K562 (cell line): Measurements from ENCODE around the gene PDIA3. TPM values are rescaled to one million over a fixed set of nuclear protein-coding genes. Genes with fewer than 3 reads are reported as not detected.
A peak's percentile ranks its signal among the peaks of the same experiment; 100 is the strongest.

Source experiments
- BCL6 ChIP-seq: fragments of 250-450 bp; sonication (Bioruptor Pico); IDR thresholded peaks from 2 replicates; pipeline ENCODE4 v1.4.0; 2020
- HMG20A ChIP-seq: fragments of 450-650 bp; formaldehyde crosslinking; conservative IDR thresholded peaks from 2 replicates; pipeline ENCODE4 v1.4.0; 2020; ENCODE audit warnings: mild to moderate bottlenecking, mixed read lengths
- NFE2 ChIP-seq: IDR thresholded peaks from 2 replicates; pipeline ENCODE4 v1.6.1; 2014; ENCODE audit warnings: antibody characterized with exemption, low read depth
- PML ChIP-seq: IDR thresholded peaks from 2 replicates; pipeline ENCODE4 v1.6.1; 2012; ENCODE audit warnings: low read length, inconsistent platforms
- PPARD ChIP-seq: fragments of 250-450 bp; sonication (Bioruptor Pico); IDR thresholded peaks from 2 replicates; pipeline ENCODE4 v1.8.0; 2022; ENCODE audit warnings: inconsistent platforms, mild to moderate bottlenecking, moderate library complexity
- SUPT5H ChIP-seq: fragments of 450-650 bp; IDR thresholded peaks from 2 replicates; pipeline ENCODE4 v1.6.1; 2016
- polyA plus RNA-seq, 8 experiments: library from polyadenylated mRNA; depleted of rRNA in 4 of 8; stranded (reverse) in 5 of 8; unstranded in 3 of 8; fragments of >200 nt; fragmentation: Nextera tagmentation in 2 of 8; fragmentation: Illumina TruSeq in 1 of 8; extraction: Ambion mirVana in 2 of 8; extraction: Trizol in 1 of 8; gene quantifications; 2 replicates each; pipeline versions ENCODE4 v1.2.1 to v1.2.3, GENCODE V29; 2011 to 2014; ENCODE audit warnings: inconsistent platforms in 1 of 8, missing spikeins in 1 of 8
- total RNA-seq, 7 experiments: library from RNA; depleted of rRNA in 6 of 7; stranded (reverse); fragments of >200 nt in 6 of 7; fragmentation: Illumina TruSeq in 2 of 7; extraction: Trizol in 2 of 7; gene quantifications; 2 replicates each; pipeline versions ENCODE4 v1.2.1 to v1.2.3, GENCODE V29; 2011 to 2021; ENCODE audit warnings: low replicate concordance in 1 of 7
- TF ChIP-seq, protein P1 (sequence below): fragments of 200-600 bp; sonication (generic); IDR thresholded peaks from one replicate; pipeline ENCODE4 v1.6.1; 2012; ENCODE audit warnings: mild to moderate bottlenecking, low read depth, low read length, inconsistent platforms
- TF ChIP-seq, protein P2 (sequence below): fragments of 450-650 bp; IDR thresholded peaks from 2 replicates; pipeline ENCODE4 v1.7.1; 2018; ENCODE audit warnings: mild to moderate bottlenecking, low read depth; ENCODE audit not compliant: partially characterized antibody
- TF ChIP-seq, protein P3 (sequence below): fragments of 250-450 bp; sonication (Bioruptor Pico); IDR thresholded peaks from 2 replicates; pipeline ENCODE4 v1.9.0; 2021; ENCODE audit warnings: mild to moderate bottlenecking, inconsistent platforms

PDIA3 gene
- total and polyA plus RNA-seq, 9 of the 15 experiments (the other 6 are each of a cell fraction or from before 2014, with no cell fraction given): 13.5 to 386 (median 149) TPM

DNA sequence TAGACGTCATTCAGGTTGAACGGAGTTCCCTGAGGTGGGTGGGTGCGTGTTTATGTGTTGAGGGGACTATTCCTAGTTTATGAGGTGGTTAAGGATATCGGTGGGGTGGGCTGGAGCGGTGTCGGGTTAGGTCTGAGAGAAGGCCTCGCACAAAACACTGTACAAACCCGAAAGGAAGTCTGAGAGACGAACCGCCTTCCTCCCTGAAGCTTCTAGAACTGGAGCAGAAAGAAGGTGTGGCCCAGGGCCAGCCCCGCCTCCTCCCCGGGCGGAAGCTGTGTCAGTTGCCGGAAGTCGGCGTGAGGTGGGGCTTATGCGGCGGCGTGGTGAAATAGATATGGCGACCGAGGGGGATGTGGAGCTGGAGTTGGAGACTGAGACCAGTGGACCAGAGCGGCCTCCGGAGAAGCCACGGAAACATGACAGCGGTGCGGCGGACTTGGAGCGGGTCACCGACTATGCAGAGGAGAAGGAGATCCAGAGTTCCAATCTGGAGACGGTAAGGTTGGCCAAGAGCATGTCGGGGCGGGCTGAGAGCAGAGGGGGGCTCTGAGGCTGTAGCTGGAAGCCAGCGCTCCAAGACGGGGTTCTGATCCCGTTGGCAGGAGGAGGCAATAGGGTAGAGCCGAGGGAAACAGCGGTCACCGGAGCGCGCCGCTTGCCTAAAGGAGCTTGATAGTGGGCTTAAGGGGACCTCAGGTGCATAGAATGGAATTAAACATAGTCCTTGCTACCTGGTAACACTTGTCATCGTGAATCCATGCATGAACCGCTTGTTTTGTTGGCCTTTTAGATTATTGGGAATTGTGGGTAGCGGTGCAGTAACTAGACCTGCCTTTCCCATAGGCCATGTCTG, 54.3 kb downstream of the PDIA3 start, which contains the start of gene HYPK (continued):
- no peak for TF ChIP-seq NFE2
- TF ChIP-seq PML: peak; percentile 61
- peak; percentile 98 for TF ChIP-seq SUPT5H
- no peak for TF ChIP-seq HMG20A (CRISPR knock-in tag)
- no peak for TF ChIP-seq PPARD
- TF ChIP-seq, protein P1, sequence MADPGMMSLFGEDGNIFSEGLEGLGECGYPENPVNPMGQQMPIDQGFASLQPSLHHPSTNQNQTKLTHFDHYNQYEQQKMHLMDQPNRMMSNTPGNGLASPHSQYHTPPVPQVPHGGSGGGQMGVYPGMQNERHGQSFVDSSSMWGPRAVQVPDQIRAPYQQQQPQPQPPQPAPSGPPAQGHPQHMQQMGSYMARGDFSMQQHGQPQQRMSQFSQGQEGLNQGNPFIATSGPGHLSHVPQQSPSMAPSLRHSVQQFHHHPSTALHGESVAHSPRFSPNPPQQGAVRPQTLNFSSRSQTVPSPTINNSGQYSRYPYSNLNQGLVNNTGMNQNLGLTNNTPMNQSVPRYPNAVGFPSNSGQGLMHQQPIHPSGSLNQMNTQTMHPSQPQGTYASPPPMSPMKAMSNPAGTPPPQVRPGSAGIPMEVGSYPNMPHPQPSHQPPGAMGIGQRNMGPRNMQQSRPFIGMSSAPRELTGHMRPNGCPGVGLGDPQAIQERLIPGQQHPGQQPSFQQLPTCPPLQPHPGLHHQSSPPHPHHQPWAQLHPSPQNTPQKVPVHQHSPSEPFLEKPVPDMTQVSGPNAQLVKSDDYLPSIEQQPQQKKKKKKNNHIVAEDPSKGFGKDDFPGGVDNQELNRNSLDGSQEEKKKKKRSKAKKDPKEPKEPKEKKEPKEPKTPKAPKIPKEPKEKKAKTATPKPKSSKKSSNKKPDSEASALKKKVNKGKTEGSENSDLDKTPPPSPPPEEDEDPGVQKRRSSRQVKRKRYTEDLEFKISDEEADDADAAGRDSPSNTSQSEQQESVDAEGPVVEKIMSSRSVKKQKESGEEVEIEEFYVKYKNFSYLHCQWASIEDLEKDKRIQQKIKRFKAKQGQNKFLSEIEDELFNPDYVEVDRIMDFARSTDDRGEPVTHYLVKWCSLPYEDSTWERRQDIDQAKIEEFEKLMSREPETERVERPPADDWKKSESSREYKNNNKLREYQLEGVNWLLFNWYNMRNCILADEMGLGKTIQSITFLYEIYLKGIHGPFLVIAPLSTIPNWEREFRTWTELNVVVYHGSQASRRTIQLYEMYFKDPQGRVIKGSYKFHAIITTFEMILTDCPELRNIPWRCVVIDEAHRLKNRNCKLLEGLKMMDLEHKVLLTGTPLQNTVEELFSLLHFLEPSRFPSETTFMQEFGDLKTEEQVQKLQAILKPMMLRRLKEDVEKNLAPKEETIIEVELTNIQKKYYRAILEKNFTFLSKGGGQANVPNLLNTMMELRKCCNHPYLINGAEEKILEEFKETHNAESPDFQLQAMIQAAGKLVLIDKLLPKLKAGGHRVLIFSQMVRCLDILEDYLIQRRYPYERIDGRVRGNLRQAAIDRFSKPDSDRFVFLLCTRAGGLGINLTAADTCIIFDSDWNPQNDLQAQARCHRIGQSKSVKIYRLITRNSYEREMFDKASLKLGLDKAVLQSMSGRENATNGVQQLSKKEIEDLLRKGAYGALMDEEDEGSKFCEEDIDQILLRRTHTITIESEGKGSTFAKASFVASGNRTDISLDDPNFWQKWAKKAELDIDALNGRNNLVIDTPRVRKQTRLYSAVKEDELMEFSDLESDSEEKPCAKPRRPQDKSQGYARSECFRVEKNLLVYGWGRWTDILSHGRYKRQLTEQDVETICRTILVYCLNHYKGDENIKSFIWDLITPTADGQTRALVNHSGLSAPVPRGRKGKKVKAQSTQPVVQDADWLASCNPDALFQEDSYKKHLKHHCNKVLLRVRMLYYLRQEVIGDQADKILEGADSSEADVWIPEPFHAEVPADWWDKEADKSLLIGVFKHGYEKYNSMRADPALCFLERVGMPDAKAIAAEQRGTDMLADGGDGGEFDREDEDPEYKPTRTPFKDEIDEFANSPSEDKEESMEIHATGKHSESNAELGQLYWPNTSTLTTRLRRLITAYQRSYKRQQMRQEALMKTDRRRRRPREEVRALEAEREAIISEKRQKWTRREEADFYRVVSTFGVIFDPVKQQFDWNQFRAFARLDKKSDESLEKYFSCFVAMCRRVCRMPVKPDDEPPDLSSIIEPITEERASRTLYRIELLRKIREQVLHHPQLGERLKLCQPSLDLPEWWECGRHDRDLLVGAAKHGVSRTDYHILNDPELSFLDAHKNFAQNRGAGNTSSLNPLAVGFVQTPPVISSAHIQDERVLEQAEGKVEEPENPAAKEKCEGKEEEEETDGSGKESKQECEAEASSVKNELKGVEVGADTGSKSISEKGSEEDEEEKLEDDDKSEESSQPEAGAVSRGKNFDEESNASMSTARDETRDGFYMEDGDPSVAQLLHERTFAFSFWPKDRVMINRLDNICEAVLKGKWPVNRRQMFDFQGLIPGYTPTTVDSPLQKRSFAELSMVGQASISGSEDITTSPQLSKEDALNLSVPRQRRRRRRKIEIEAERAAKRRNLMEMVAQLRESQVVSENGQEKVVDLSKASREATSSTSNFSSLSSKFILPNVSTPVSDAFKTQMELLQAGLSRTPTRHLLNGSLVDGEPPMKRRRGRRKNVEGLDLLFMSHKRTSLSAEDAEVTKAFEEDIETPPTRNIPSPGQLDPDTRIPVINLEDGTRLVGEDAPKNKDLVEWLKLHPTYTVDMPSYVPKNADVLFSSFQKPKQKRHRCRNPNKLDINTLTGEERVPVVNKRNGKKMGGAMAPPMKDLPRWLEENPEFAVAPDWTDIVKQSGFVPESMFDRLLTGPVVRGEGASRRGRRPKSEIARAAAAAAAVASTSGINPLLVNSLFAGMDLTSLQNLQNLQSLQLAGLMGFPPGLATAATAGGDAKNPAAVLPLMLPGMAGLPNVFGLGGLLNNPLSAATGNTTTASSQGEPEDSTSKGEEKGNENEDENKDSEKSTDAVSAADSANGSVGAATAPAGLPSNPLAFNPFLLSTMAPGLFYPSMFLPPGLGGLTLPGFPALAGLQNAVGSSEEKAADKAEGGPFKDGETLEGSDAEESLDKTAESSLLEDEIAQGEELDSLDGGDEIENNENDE: no peak
- TF ChIP-seq BCL6 (CRISPR knock-in tag): no peak
- TF ChIP-seq, protein P2, sequence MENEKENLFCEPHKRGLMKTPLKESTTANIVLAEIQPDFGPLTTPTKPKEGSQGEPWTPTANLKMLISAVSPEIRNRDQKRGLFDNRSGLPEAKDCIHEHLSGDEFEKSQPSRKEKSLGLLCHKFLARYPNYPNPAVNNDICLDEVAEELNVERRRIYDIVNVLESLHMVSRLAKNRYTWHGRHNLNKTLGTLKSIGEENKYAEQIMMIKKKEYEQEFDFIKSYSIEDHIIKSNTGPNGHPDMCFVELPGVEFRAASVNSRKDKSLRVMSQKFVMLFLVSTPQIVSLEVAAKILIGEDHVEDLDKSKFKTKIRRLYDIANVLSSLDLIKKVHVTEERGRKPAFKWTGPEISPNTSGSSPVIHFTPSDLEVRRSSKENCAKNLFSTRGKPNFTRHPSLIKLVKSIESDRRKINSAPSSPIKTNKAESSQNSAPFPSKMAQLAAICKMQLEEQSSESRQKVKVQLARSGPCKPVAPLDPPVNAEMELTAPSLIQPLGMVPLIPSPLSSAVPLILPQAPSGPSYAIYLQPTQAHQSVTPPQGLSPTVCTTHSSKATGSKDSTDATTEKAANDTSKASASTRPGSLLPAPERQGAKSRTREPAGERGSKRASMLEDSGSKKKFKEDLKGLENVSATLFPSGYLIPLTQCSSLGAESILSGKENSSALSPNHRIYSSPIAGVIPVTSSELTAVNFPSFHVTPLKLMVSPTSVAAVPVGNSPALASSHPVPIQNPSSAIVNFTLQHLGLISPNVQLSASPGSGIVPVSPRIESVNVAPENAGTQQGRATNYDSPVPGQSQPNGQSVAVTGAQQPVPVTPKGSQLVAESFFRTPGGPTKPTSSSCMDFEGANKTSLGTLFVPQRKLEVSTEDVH: peak; percentile 92
- TF ChIP-seq, protein P3, sequence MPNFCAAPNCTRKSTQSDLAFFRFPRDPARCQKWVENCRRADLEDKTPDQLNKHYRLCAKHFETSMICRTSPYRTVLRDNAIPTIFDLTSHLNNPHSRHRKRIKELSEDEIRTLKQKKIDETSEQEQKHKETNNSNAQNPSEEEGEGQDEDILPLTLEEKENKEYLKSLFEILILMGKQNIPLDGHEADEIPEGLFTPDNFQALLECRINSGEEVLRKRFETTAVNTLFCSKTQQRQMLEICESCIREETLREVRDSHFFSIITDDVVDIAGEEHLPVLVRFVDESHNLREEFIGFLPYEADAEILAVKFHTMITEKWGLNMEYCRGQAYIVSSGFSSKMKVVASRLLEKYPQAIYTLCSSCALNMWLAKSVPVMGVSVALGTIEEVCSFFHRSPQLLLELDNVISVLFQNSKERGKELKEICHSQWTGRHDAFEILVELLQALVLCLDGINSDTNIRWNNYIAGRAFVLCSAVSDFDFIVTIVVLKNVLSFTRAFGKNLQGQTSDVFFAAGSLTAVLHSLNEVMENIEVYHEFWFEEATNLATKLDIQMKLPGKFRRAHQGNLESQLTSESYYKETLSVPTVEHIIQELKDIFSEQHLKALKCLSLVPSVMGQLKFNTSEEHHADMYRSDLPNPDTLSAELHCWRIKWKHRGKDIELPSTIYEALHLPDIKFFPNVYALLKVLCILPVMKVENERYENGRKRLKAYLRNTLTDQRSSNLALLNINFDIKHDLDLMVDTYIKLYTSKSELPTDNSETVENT: 0 out of 2 replicates have a peak, but pooled peaks have one; percentile 30
